Prostate gland (tissue), 2 donors: ENCODE measurements around the gene ITGA2B.

Source experiments
- CTCF ChIP-seq, 4 experiments: fragments of 200-600 bp in 2 of 4; fragments of 450-650 bp in 2 of 4; sonication (generic) in 2 of 4; IDR thresholded peaks; 1 replicate in 3 of 4; 2 replicates in 1 of 4; pipeline ENCODE4 v1.5.1; 2016 to 2019; ENCODE audit warnings: antibody characterized with exemption in 4 of 4, mild to moderate bottlenecking in 2 of 4, moderate library complexity in 2 of 4
- POLR2AphosphoS5 ChIP-seq: sonication (generic); formaldehyde crosslinking; IDR thresholded peaks from one replicate; pipeline ENCODE4 v1.6.1; 2017; ENCODE audit warnings: antibody characterized with exemption

GRCh38 chr17:44380767-44381166, 8.7 kb downstream of the ITGA2B start:
- TF ChIP-seq CTCF (IDR thresholded peaks at IDR 0.05): no peak
- TF ChIP-seq POLR2AphosphoS5: no peak
